GM19452 (cell line): ENCODE results near the gene IGFBP6.

ENCODE experiments used
- ATAC-seq: cut with Tn5 transposase; IDR thresholded peaks from one replicate; pipeline ENCODE4 v1.9.1; 2021; ENCODE audit not compliant: unreplicated experiment

IGFBP6 gene

GRCh38 chr12:53115891-53116648, 18.6 kb downstream of the IGFBP6 start:
- ATAC-seq = no peak

- ATAC-seq = no peak
Measured at GRCh38 chr12:53118751-53119300, 21.4 kb downstream of the IGFBP6 start.

- no peak for ATAC-seq
Measured at GRCh38 chr12:53120685-53121525, 23.4 kb downstream of the IGFBP6 start.

GRCh38 chr12:53122961-53123468, 25.5 kb downstream of the IGFBP6 start:
- no peak for ATAC-seq

GRCh38 chr12:53123578-53124351, 26.3 kb downstream of the IGFBP6 start:
- no peak for ATAC-seq

- ATAC-seq = no peak
Measured at GRCh38 chr12:53124352-53124723, 26.9 kb downstream of the IGFBP6 start.

- no peak for ATAC-seq
Measured at GRCh38 chr12:53127169-53127568, 29.7 kb downstream of the IGFBP6 start.

- no peak for ATAC-seq
Measured at GRCh38 chr12:53128780-53129569, 31.5 kb downstream of the IGFBP6 start.

- no peak for ATAC-seq
Measured at GRCh38 chr12:53131844-53132243, 34.4 kb downstream of the IGFBP6 start.

- ATAC-seq = no peak
Measured at GRCh38 chr12:53133722-53134121, 36.3 kb downstream of the IGFBP6 start.

- ATAC-seq = no peak
Measured at GRCh38 chr12:53143355-53143754, 45.9 kb downstream of the IGFBP6 start.

GRCh38 chr12:53145383-53146260, 48.2 kb downstream of the IGFBP6 start:
- no peak for ATAC-seq

GRCh38 chr12:53147181-53147580, 49.7 kb downstream of the IGFBP6 start:
- ATAC-seq = no peak

- no peak for ATAC-seq
Measured at GRCh38 chr12:53147653-53148052, 50.2 kb downstream of the IGFBP6 start.

GRCh38 chr12:53151039-53151438, 53.6 kb downstream of the IGFBP6 start:
- no peak for ATAC-seq
